PC-9 (cell line): ENCODE results near the gene MAPK10.

Experiments
- CTCF ChIP-seq: fragments of 200-600 bp; sonication (generic); conservative IDR thresholded peaks from 2 replicates; pipeline ENCODE4 v1.6.1; 2017; ENCODE audit warnings: mixed run types, antibody characterized with exemption, mild to moderate bottlenecking, moderate library complexity
- EZH2 ChIP-seq: fragments of 200-600 bp; sonication (generic); IDR thresholded peaks from 2 replicates; pipeline ENCODE4 v1.8.0; 2017; ENCODE audit warnings: antibody characterized with exemption, low read depth

- TF ChIP-seq CTCF: no peak
- TF ChIP-seq EZH2: no peak
These were observed 88.8 kb downstream of the MAPK10 start for GRCh38 chr4:86271057-86271456.
